Tibial nerve (tissue), 4 donors: ENCODE measurements around the gene DDX27.

Experiments
- CTCF ChIP-seq, 5 experiments: fragments of 200-600 bp in 3 of 5; fragments of 450-650 bp in 2 of 5; sonication (generic) in 3 of 5; IDR thresholded peaks; one replicate each; pipeline ENCODE4 v1.5.1; 2016 to 2019; ENCODE audit warnings: antibody characterized with exemption in 5 of 5, mild to moderate bottlenecking in 3 of 5, moderate library complexity in 2 of 5
- EP300 ChIP-seq, 2 donors: sonication (generic); formaldehyde crosslinking; IDR thresholded peaks; one replicate each; pipeline ENCODE4 v1.6.1; 2017; ENCODE audit warnings: antibody characterized with exemption in 2 of 2, mild to moderate bottlenecking in 1 of 2
- POLR2A ChIP-seq, 2 donors: fragments of 450-650 bp; IDR thresholded peaks; one replicate each; pipeline ENCODE4 v1.6.1; 2017; ENCODE audit warnings: antibody characterized with exemption in 2 of 2, mild to moderate bottlenecking in 2 of 2, moderate library complexity in 2 of 2

- no peak for TF ChIP-seq CTCF (IDR thresholded peaks at IDR 0.05)
- no peak for TF ChIP-seq EP300 (IDR thresholded peaks at IDR 0.05)
- no peak for TF ChIP-seq POLR2A (IDR thresholded peaks at IDR 0.05)
These were observed 10.8 kb downstream of the DDX27 start for GRCh38 chr20:49230021-49230420.
